ENCODE data around the gene REXO2.

Gene REXO2

GRCh38 chr11:114398303-114398920, 40.9 kb upstream of the REXO2 start:
- H3K9me3 ChIP-seq, result no peaks in the 10 kb centered on the region
- no peak overlapping the region for H3K4me3 ChIP-seq (ENCODE audit: low read depth in 1 of 2, low read length in 1 of 2)
- peaks cover 8% of the 10 kb centered on the region for H3K36me3 ChIP-seq
- H3K27me3 ChIP-seq, result peaks cover under 1% of the 10 kb centered on the region
- no peak overlapping the region for H3K27ac ChIP-seq
- TF ChIP-seq CTCF (IDR thresholded peaks at IDR 0.05), result no peak
- peaks cover 38 to 46% of the 10 kb centered on the region in 2 experiments for H3K4me1 ChIP-seq (ENCODE audit: control insufficient read depth in 1 of 2, insufficient read depth in 1 of 2, low read depth in 1 of 2, low read length in 1 of 2)

GRCh38 chr11:114399490-114400215, 39.6 kb upstream of the REXO2 start:
- no peaks in the 10 kb centered on the region for H3K27me3 ChIP-seq
- peak overlapping the region; percentile 72 to 83 for H3K4me3 ChIP-seq (ENCODE audit: low read depth in 1 of 2, low read length in 1 of 2)
- no peak for TF ChIP-seq CTCF (IDR thresholded peaks at IDR 0.05)
- peak overlapping the region; percentile 97 for H3K27ac ChIP-seq
- peaks cover 16% of the 10 kb centered on the region for H3K36me3 ChIP-seq
- peaks cover 38 to 46% of the 10 kb centered on the region in 2 experiments for H3K4me1 ChIP-seq (ENCODE audit: control insufficient read depth in 1 of 2, insufficient read depth in 1 of 2, low read depth in 1 of 2, low read length in 1 of 2)
- no peaks in the 10 kb centered on the region for H3K9me3 ChIP-seq

- Histone ChIP-seq H3K27me3 (no peaks in the 10 kb centered on the region), H3K9me3 (no peaks in the 10 kb centered on the region), H3K36me3 (peaks cover 23% of the 10 kb centered on the region), H3K27ac (peak within 1 kb of the TSS; percentile 97), H3K4me3 (ENCODE audit: low read depth in 1 of 2, low read length in 1 of 2) (peak within 1 kb of the TSS; percentile 72 to 83), H3K4me1 (ENCODE audit: control insufficient read depth in 1 of 2, insufficient read depth in 1 of 2, low read depth in 1 of 2, low read length in 1 of 2) (peaks cover 38 to 46% of the 10 kb centered on the region in 2 experiments)
- TF ChIP-seq CTCF (IDR thresholded peaks at IDR 0.05), result peak; percentile 48
These were observed 38.9 kb upstream of the REXO2 start, which contains the start of the genes C11orf71 and RBM7 for GRCh38 chr11:114400216-114400914. Gene C11orf71, minus strand, starts transcription at chr11:114400511. Its CDS starts 180 bp downstream, at chr11:114400331. Gene RBM7, plus strand, starts transcription at chr11:114400666. Its CDS starts 6 bp downstream, at chr11:114400672.

GRCh38 chr11:114400915-114401223, 38.4 kb upstream of the REXO2 start:
- peaks cover 38 to 46% of the 10 kb centered on the region in 2 experiments for H3K4me1 ChIP-seq (ENCODE audit: control insufficient read depth in 1 of 2, insufficient read depth in 1 of 2, low read depth in 1 of 2, low read length in 1 of 2)
- H3K36me3 ChIP-seq, result peaks cover 28% of the 10 kb centered on the region
- H3K9me3 ChIP-seq, result no peaks in the 10 kb centered on the region
- no peaks in the 10 kb centered on the region for H3K27me3 ChIP-seq
- H3K4me3 ChIP-seq (ENCODE audit: low read depth in 1 of 2, low read length in 1 of 2), result peak overlapping the region; percentile 72 to 83
- peak overlapping the region; percentile 97 for H3K27ac ChIP-seq
- TF ChIP-seq CTCF (IDR thresholded peaks at IDR 0.05), result no peak

GRCh38 chr11:114401311-114401710, 38.0 kb upstream of the REXO2 start:
- Histone ChIP-seq H3K4me1 (ENCODE audit: control insufficient read depth in 1 of 2, insufficient read depth in 1 of 2, low read depth in 1 of 2, low read length in 1 of 2) (peaks cover 38 to 46% of the 10 kb centered on the region in 2 experiments), H3K27me3 (no peaks in the 10 kb centered on the region), H3K9me3 (no peaks in the 10 kb centered on the region), H3K36me3 (peaks cover 32% of the 10 kb centered on the region), H3K27ac (peak overlapping the region; percentile 97), H3K4me3 (ENCODE audit: low read depth in 1 of 2, low read length in 1 of 2) (peak overlapping the region; percentile 72 to 83)
- no peak for TF ChIP-seq CTCF (IDR thresholded peaks at IDR 0.05)
